C4-2B (cell line): ENCODE data around the gene NAT16.

Experiments used
- H3K27ac ChIP-seq: fragments of 450-650 bp; 2 replicates; pipeline ENCODE4 v1.5.1; 2017
- ZFX ChIP-seq: fragments of 450-650 bp; IDR thresholded peaks from 2 replicates; pipeline ENCODE4 v1.6.1; 2017
- TF ChIP-seq, protein P1 (sequence below): fragments of 450-650 bp; conservative IDR thresholded peaks from 2 replicates; pipeline ENCODE4 v1.5.1; 2017; ENCODE audit warnings: mild to moderate bottlenecking

The NAT16 gene

GRCh38 chr7:101172854-101173751 lies 7.0 kb downstream of the NAT16 start:
- TF ChIP-seq, protein P1, sequence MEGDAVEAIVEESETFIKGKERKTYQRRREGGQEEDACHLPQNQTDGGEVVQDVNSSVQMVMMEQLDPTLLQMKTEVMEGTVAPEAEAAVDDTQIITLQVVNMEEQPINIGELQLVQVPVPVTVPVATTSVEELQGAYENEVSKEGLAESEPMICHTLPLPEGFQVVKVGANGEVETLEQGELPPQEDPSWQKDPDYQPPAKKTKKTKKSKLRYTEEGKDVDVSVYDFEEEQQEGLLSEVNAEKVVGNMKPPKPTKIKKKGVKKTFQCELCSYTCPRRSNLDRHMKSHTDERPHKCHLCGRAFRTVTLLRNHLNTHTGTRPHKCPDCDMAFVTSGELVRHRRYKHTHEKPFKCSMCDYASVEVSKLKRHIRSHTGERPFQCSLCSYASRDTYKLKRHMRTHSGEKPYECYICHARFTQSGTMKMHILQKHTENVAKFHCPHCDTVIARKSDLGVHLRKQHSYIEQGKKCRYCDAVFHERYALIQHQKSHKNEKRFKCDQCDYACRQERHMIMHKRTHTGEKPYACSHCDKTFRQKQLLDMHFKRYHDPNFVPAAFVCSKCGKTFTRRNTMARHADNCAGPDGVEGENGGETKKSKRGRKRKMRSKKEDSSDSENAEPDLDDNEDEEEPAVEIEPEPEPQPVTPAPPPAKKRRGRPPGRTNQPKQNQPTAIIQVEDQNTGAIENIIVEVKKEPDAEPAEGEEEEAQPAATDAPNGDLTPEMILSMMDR = no peak
- TF ChIP-seq ZFX = no peak
- H3K27ac ChIP-seq = no peak overlapping the region

DNA sequence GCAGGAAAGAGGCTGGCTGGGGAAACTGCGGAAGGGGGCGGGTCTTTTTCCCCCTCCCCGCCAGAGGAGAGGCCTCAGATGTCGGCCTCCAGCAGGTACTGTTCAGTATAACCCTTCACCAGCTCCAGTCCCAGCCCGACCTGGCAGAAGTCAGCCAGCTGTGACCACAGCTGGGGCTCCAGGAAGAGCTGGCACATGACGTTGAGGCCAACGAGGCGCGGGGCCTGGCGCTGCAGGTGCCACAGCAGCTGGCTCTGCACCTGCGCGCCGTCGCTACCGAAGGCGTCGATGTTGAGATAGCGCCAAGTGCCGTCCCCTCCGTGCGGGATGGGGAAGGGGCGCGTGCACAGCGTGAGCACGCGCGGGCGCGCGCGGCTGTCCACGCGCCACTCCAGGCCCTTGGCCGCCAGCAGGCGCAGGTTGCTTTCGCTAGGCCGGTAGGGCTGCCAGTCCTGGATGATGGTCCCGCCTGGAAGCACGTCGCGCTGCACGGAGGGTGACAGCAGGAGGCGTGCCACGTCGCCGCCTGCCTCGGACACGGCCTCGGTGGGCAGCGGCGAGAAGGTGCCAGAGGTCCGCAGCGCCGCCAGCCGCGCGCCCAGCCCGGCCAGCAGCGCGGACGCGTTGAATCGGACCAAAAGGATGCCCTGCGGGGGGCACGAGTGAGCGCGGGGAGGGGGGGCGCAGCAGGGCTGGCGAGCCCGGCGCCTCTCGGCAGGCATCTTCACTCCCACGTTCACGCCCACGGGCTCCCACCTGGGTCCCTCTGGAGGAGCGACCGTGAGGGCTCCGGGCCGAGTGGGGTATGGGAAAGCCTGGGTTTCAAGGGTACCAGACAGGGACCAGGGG lies 7.9 kb downstream of the NAT16 start:
- no peak overlapping the region for H3K27ac ChIP-seq

DNA sequence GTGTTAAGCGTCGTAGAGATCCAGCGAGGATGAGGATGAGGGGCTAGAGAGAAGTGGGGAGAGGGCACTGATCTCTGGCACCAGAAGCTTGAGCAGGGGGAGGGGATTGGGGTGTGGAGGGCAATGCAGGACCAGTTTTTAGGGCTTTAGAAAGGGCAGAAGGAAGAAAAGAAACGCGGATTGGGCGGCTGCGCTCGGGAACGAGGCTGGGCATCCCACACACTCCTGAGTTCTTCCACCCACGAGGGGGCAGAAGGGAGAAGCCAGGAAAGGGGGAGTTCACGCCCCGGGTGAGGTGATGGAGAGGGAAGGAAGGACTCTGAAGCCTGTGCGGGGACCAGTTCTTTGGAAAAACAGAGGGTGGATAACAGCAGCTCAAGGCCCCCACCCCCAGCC lies 8.7 kb downstream of the NAT16 start:
- TF ChIP-seq, protein P1 = no peak; the same call in 1 of the 2 replicates
- no peak for TF ChIP-seq ZFX
- H3K27ac ChIP-seq = no peak overlapping the region

More for the DNA sequence above, 7.9 kb downstream of the NAT16 start:
- no peak for TF ChIP-seq ZFX
- TF ChIP-seq, protein P1 = no peak

GRCh38 chr7:101170617-101171441 lies 9.3 kb downstream of the NAT16 start:
- TF ChIP-seq ZFX = no peak
- TF ChIP-seq, protein P1 = no peak
- H3K27ac ChIP-seq = no peak overlapping the region

DNA sequence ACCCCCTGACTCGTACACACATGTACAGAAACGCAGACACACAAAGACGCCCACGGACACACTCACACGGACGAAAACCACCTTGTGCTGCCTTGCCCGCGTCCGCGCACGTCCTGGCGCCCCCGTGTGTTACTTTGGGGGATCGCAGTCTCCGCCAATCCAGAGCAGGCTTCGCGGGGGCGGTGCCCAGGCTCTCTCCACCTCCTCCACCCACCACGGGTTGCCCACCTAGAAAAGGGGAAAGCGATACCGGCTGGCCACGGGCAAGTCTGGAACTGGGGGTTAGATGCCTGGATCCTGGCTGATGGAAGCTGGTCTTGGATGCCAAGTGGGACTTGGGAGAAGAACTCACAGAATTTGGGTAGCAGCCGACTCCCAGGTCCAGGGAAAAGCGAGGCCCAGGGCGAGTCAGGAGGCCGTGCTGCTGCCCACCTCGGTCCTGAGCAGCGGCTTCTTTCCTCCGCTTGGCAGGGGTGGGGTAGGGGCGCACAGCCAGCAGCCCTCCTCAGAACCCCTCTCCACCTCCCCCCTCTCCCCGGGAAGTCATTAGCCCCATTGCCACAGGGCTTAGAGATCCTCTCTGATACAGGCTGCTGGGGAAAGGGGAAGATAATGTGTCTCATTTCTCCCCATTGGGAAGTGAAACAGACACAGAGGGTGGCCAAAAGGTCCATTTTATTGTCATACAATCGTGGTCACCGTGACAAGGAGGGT lies 10.1 kb downstream of the NAT16 start:
- TF ChIP-seq ZFX = no peak
- TF ChIP-seq, protein P1 = peak; percentile 99
- no peak overlapping the region for H3K27ac ChIP-seq

- TF ChIP-seq, protein P1 = 0 out of 2 replicates have a peak, but pooled peaks have one; percentile 34
- no peak for TF ChIP-seq ZFX
- H3K27ac ChIP-seq = no peak overlapping the region
Measured at GRCh38 chr7:101169110-101169837, 10.8 kb downstream of the NAT16 start.
